Loucy (cell line): ENCODE results near the gene CACNA1D.

Source experiments
- H2AFZ ChIP-seq: fragments of 200-600 bp; sonication (generic); 2 replicates; pipeline ENCODE4 v1.6.0; 2016; ENCODE audit warnings: antibody characterized with exemption, mild to moderate bottlenecking, low read length, moderate library complexity
- H3F3A ChIP-seq: fragments of 200-600 bp; 2 replicates; pipeline ENCODE4 v1.6.0; 2016; ENCODE audit warnings: antibody characterized with exemption, low read depth, mild to moderate bottlenecking
- H3K27me3 ChIP-seq: fragments of 200-600 bp; sonication (generic); 2 replicates; pipeline ENCODE4 v1.6.1; 2014; ENCODE audit warnings: low read length, mild to moderate bottlenecking; ENCODE audit not compliant: insufficient read depth, poor library complexity, severe bottlenecking
- H3K36me3 ChIP-seq: fragments of 200-600 bp; sonication (generic); 2 replicates; pipeline ENCODE4 v1.6.1; 2016; ENCODE audit warnings: low read length; ENCODE audit not compliant: insufficient read depth
- H3K4me1 ChIP-seq: fragments of 200-600 bp; sonication (generic); 2 replicates; pipeline ENCODE4 v1.5.1; 2014; ENCODE audit warnings: low read length, mild to moderate bottlenecking; ENCODE audit not compliant: insufficient read depth, poor library complexity, severe bottlenecking
- H3K4me2 ChIP-seq: fragments of 200-600 bp; sonication (generic); 2 replicates; pipeline ENCODE4 v1.6.0; 2014; ENCODE audit warnings: antibody characterized with exemption, low read length, low read depth, mild to moderate bottlenecking; ENCODE audit not compliant: poor library complexity, severe bottlenecking
- H3K4me3 ChIP-seq: fragments of 200-600 bp; sonication (generic); 2 replicates; pipeline ENCODE4 v1.5.1; 2014; ENCODE audit warnings: low read length, mild to moderate bottlenecking, mixed read lengths; ENCODE audit not compliant: poor library complexity, severe bottlenecking
- H3K79me2 ChIP-seq: fragments of 200-600 bp; sonication (generic); 2 replicates; pipeline ENCODE4 v1.6.1; 2014; ENCODE audit warnings: low read length; ENCODE audit not compliant: insufficient read depth
- H3K9ac ChIP-seq: fragments of 200-600 bp; sonication (generic); 2 replicates; pipeline ENCODE4 v1.6.0; 2014; ENCODE audit warnings: mild to moderate bottlenecking, low read depth, low read length, moderate library complexity; ENCODE audit not compliant: poor library complexity, severe bottlenecking
- H3K9me2 ChIP-seq: fragments of 200-600 bp; sonication (generic); replicated peaks from 2 replicates; pipeline ENCODE4 v1.6.1; 2016; ENCODE audit warnings: low read depth, low read length, mixed read lengths
- H3K9me3 ChIP-seq: fragments of 200-600 bp; sonication (generic); 2 replicates; pipeline ENCODE4 v1.6.1; 2014; ENCODE audit warnings: mild to moderate bottlenecking, antibody characterized with exemption, low read length, low read depth; ENCODE audit not compliant: insufficient read depth
- H4K20me1 ChIP-seq: fragments of 200-600 bp; sonication (generic); 2 replicates; pipeline ENCODE4 v1.6.0; 2014; ENCODE audit warnings: antibody characterized with exemption, low read length, mild to moderate bottlenecking; ENCODE audit not compliant: insufficient read depth, poor library complexity, severe bottlenecking
- CTCF ChIP-seq: fragments of 200-600 bp; sonication (generic); conservative IDR thresholded peaks from 2 replicates; pipeline ENCODE4 v1.5.1; 2014; ENCODE audit warnings: mild to moderate bottlenecking, antibody characterized with exemption, low read length
- EZH2phosphoT487 ChIP-seq: fragments of 200-600 bp; IDR thresholded peaks from 2 replicates; pipeline ENCODE4 v1.6.1; 2018; ENCODE audit warnings: antibody characterized with exemption, mild to moderate bottlenecking, moderate library complexity, borderline replicate concordance

CACNA1D gene

GRCh38 chr3:53798144-53798543, 303.7 kb downstream of the CACNA1D start:
- Histone ChIP-seq H3K27me3 (no peaks in the 10 kb centered on the region), H3K36me3 (no peaks in the 10 kb centered on the region), H3K4me3 (no peak overlapping the region), H3K9ac (no peak overlapping the region), H3F3A (no peaks in the 10 kb centered on the region), H3K9me3 (no peaks in the 10 kb centered on the region), H3K4me2 (no peak overlapping the region), H3K79me2 (no peaks in the 10 kb centered on the region), H3K9me2 (no peaks in the 10 kb centered on the region), H4K20me1 (no peaks in the 10 kb centered on the region), H2AFZ (no peak overlapping the region), H3K4me1 (no peaks in the 10 kb centered on the region)
- TF ChIP-seq EZH2phosphoT487 (no peak), CTCF (no peak)

GRCh38 chr3:53799338-53799865, 305.0 kb downstream of the CACNA1D start:
- H3F3A ChIP-seq: no peaks in the 10 kb centered on the region
- TF ChIP-seq EZH2phosphoT487 (no peak), CTCF (no peak)
- no peaks in the 10 kb centered on the region for H3K36me3 ChIP-seq
- H2AFZ ChIP-seq: no peak overlapping the region
- no peak overlapping the region for H3K9ac ChIP-seq
- no peaks in the 10 kb centered on the region for H3K27me3 ChIP-seq
- H3K79me2 ChIP-seq: no peaks in the 10 kb centered on the region
- H4K20me1 ChIP-seq: no peaks in the 10 kb centered on the region
- no peaks in the 10 kb centered on the region for H3K4me1 ChIP-seq
- H3K9me3 ChIP-seq: no peaks in the 10 kb centered on the region
- H3K9me2 ChIP-seq: no peaks in the 10 kb centered on the region
- H3K4me3 ChIP-seq: no peak overlapping the region
- no peak overlapping the region for H3K4me2 ChIP-seq

- TF ChIP-seq EZH2phosphoT487 (no peak), CTCF (no peak)
- Histone ChIP-seq H3K9me3 (no peaks in the 10 kb centered on the region), H3K9me2 (no peaks in the 10 kb centered on the region), H3F3A (no peaks in the 10 kb centered on the region), H2AFZ (no peak overlapping the region), H3K4me2 (no peak overlapping the region), H3K27me3 (no peaks in the 10 kb centered on the region), H3K4me3 (no peak overlapping the region), H3K4me1 (no peaks in the 10 kb centered on the region), H3K9ac (no peak overlapping the region), H4K20me1 (no peaks in the 10 kb centered on the region), H3K36me3 (no peaks in the 10 kb centered on the region), H3K79me2 (no peaks in the 10 kb centered on the region)
These were observed 305.9 kb downstream of the CACNA1D start for GRCh38 chr3:53800041-53800906.
